Measurements from ENCODE around the gene YDJC.
"Not testable (repeated sequence)": the region's sequence is repeated elsewhere in the genome, so short reads cannot be mapped to it uniquely, and the experiment has no call there.

The YDJC gene

DNA sequence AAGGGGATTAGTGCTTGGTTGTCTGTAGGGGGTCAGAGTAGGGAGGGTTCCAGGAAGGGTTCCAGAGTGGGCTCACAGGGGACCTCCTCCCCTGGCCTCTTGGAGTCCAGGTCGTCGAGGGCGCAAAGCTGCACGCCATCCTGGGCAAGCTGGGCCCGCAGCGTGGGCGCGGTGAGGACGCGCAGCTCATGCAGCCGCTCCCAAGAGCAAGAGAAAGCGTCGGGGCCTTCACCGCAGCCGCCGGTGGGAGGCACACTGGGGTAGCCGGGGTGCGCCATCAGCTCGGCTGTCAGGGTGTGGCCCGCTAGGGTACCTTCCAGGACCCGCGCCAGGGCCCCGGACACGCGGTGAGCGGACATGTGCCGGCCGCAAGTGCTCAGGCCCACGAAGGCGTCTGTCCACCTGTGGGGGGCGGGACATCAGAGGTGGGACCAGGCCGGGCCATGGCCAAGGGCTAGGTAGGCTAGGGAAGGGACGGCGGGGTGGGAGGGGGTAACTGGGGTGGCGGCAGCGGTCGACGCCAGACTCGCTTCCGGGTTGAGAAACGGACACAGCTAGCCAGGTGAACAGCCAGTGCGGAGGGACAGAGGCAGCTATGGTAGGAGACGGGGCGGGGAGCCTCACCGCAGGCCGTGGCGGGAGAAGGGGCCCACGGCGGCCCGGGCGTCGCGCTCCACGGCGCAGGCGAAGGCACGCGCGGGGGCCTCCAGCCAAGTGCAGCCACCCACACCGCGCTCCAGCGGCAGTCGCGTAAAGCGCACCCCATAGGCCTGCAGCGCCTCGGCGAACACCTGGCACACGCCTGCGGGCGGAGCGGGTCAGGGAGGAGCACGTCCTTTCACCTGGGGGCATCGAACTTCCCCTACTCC, 1.2 kb downstream of the YDJC start:
- DNase-seq = no peak

GRCh38 chr22:21626735-21627469, 2.9 kb downstream of the YDJC start:
- no peak for DNase-seq

GRCh38 chr22:21626073-21626734, 3.6 kb downstream of the YDJC start:
- DNase-seq = no peak

DNA sequence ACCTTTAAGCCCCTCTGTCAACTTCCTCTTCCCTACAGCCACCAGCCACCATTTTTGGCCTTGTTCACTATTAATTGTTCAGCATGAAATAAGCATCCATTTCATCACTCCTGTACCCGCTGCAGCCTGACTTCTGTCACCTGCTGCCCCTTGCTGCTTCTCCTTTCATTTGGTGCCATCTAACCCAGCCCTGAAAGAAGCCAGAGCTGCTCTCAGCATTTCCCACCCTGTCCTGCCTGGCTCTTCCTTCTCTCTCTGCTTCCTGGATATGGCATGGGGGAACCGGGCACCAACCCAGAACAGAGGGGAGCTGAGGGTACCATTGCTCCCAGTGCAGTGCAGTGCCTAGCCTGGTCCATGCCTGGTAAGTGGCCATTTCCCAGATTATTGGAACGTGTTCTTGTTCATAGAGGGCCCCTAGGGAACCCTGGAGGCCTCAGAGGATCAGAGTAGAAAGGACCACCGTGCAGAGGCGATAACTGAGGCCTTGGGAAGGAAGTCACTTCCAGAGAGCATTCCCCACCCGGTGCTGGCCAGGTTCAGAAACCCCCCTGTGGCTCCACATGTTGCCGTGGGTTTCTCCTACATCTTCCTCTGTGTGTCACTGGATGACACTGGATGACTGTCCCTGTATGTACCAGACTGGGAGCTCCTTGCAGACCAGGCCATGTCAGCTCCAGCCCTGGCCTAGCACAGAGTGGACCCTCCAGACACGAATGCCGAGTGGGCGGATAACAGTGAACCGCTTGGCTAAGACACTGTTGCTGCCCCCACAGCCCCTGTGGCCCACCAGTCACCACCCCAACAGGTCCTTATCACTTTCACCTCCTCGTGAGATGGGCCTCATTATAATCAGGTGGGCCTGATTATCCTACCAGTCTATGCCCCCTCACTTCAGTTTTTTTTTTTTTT, 4.7 kb downstream of the YDJC start:
- DNase-seq = no peak

GRCh38 chr22:21624120-21624879, 5.5 kb downstream of the YDJC start:
- no peak for DNase-seq

DNA sequence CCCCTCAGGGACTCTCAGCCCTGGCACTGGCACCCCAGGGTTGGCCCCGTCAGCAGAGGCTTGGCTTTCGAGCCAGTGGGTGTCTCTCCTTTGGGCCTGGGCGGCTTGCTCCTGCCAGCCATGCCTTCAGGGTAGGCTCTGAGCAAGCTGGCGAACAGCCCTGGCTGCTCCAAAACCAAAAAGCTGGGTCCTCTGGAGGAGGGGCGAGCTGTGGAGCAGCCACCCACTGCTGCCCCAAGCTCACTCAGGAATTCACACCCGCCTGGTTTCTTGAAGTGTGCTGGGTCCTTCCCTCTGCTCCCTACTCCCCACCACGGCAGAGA, 6.2 kb downstream of the YDJC start:
- no peak for DNase-seq

- DNase-seq = no peak
Observed at GRCh38 chr22:21622919-21623647, 6.7 kb downstream of the YDJC start.

DNA sequence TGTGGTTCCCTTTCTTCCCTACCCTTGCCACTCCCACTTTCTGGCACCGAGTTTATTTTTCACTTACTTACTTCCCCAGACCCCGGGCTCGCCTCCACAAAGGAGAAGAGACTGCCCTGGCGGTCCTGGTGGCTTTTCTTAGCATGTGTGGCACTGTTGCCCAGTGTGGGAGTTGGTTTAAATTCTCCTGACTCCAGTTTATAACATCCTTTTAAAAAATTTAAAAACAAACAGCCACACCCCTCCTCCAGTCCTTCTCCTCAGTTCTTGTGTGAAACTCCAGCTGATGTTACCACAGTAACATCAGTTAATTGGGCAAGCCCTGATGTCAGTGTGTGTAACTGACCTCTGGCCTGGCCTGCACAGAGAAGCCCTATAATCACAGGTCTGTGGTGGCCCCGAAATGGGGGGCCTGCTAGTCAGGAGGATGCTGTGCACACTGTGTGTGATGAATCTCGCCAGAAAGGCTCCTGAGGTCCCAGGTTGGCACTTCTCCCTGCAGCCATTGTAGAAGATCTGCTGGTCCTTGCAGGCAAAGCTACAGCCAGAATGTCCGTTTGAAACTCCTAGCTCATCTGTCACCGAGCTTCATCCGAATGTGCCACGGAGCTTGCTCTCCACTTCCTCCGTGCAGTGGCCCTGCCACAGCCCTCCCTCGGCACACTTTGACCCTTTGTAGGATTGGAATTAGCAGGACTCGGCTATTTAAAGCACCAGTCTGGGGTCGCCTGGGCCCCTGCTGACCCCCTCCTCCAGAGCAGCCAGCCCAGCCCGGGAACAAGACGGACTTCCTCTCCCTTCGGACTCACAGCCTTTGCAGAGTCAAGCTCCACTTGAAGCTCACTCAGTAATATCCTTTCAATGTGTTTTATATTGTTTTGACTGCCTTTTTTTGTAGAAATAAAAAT, 7.6 kb downstream of the YDJC start:
- DNase-seq = no peak

DNA sequence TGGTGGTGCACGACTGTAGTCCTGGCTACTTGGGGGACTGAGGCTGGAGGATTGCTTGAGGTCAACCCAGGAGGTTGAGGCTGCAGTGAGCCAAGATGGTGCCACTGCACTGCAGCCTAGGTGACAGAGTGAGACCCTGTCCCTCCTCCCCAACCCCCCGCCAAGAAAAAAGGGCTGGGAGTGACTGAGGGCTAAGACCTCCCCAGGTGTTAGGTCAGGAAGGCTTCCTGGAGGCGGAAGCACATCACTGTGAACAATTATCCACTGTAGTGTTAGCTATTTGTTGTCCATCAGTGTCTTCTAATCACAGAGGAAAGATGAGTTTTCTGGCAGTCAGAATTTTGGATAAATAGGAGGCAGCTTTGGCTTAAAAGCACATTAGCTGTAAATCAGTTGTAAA, 8.8 kb downstream of the YDJC start:
- DNase-seq = no peak

DNA sequence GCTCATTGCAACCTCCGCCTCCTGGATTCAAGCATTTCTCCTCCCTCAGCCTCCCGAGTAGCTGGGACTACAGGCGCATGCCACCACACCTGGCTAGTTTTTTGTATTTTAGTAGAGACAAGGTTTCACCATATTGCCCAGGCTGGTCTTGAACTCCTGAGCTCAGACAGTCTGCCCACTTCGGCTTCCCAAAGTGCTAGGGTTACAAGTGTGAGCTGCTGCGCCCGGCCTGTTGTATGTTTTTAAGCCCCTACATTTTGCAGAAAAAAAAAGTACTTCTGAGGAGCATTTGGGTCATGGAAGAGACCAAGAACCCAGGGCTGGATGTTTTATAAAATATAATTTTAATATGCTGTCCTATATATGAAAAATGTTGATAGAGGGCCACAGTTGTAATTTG, 12.5 kb downstream of the YDJC start:
- not testable (repeated sequence) for DNase-seq

GRCh38 chr22:21615731-21616130, 14.1 kb downstream of the YDJC start:
- no peak for DNase-seq

GRCh38 chr22:21613553-21614233, 16.1 kb downstream of the YDJC start:
- DNase-seq = no peak

- no peak for DNase-seq
Observed at GRCh38 chr22:21612858-21613257, 17.0 kb downstream of the YDJC start.

DNA sequence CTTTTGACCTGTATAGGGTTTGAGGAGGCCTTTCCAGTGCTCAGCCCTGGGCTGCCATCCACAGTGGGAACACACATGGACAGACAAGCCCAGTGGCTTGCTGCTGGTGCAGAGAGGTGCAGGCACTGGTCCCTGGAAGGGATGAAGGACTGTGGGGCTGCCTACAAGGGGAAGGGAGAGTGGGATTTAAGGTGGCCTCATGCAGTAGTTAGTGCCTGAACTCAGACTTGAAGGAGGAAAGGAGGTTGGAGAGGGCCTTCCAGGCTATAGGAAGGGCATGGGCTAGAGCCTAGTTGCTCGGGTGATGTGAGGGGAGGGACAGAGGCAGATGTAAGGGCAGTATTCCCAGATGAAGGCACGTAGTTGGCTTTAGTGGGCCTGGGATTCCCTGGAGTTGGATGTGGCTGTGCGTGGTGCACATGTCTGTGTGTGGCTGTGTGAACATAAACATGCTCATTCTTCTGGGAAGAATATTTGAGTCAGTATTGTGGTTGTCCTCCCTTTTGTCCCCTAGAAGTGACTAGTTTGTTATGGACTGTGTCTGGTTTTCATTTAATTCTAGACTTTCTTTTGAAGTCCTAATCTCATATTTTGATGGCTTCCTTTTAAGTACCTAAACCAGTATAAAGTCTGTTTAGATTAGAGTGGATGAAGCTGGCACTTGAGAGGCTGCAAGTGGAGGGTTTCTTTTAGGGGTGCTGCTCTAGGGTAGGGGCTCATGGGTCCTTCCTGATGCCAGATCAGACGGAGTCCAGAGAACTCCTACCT, 18.4 kb downstream of the YDJC start:
- no peak for DNase-seq

- not testable (repeated sequence) for DNase-seq
Observed at GRCh38 chr22:21609556-21610157, 20.2 kb downstream of the YDJC start.

DNA sequence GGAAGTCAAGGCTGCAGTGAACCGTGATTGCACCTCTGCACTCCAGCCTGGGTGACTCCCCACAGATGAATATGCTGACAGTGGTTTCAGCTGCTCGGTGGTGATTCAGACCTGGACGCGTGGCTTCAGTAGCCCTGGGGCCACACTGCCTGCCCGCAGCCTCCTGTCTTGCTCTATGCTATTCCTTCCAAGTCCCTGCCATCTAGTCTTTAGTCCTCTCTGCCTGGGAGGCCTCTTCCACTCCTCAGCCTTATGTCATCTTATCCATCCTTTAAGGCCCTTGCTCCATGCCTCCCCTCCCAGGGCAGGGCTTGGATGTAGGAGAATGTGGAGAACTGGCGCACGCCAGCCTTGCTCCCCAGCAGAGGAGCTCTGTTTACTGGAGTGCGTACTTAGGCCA, 23.0 kb downstream of the YDJC start:
- DNase-seq = no peak

- DNase-seq = no peak
Observed at GRCh38 chr22:21605887-21606564, 23.8 kb downstream of the YDJC start.

- no peak for DNase-seq
Observed at GRCh38 chr22:21603973-21604372, 25.8 kb downstream of the YDJC start.
